Trophoblast cell (in vitro differentiated cells and primary cell): Measurements from ENCODE around the gene GKAP1.
A peak's percentile ranks its signal among the peaks of the same experiment; 100 is the strongest.

Experiments used
- DNase-seq, 2 donors: peaks; one replicate each; pipeline ENCODE4 v3.0.0-alpha.2; 2016
- H2AFZ ChIP-seq: 2 replicates; pipeline ENCODE4 v1.6.1; 2013; ENCODE audit warnings: low read length, moderate library complexity, mild to moderate bottlenecking; ENCODE audit not compliant: insufficient read depth, poor library complexity
- H2AK5ac ChIP-seq: 2 replicates; pipeline ENCODE4 v1.6.1; 2013; ENCODE audit warnings: mild to moderate bottlenecking, low read length
- H2BK120ac ChIP-seq: 2 replicates; pipeline ENCODE4 v1.6.1; 2013; ENCODE audit warnings: low read length, mild to moderate bottlenecking, moderate library complexity; ENCODE audit not compliant: insufficient read depth, poor library complexity
- H2BK12ac ChIP-seq: 2 replicates; pipeline ENCODE4 v1.6.1; 2013; ENCODE audit warnings: mild to moderate bottlenecking, low read length, moderate library complexity
- H2BK5ac ChIP-seq: 2 replicates; pipeline ENCODE4 v1.6.1; 2013; ENCODE audit warnings: low read length, low read depth, moderate library complexity, mild to moderate bottlenecking; ENCODE audit not compliant: poor library complexity
- H3K14ac ChIP-seq: 2 replicates; pipeline ENCODE4 v1.6.1; 2013; ENCODE audit warnings: mild to moderate bottlenecking, low read length
- H3K18ac ChIP-seq: 2 replicates; pipeline ENCODE4 v1.6.1; 2013; ENCODE audit warnings: mild to moderate bottlenecking, low read length
- H3K23ac ChIP-seq: 2 replicates; pipeline ENCODE4 v1.6.1; 2013; ENCODE audit warnings: low read length
- H3K27ac ChIP-seq: 2 replicates; pipeline ENCODE4 v1.5.1; 2013; ENCODE audit warnings: low read depth, mild to moderate bottlenecking, inconsistent platforms, low read length, moderate library complexity
- H3K27me3 ChIP-seq: 2 replicates; pipeline ENCODE4 v1.6.1; 2013; ENCODE audit warnings: inconsistent platforms, mild to moderate bottlenecking, low read length, moderate library complexity; ENCODE audit not compliant: insufficient read depth
- H3K36me3 ChIP-seq, 2 experiments: 1 replicate in 1 of 2; 2 replicates in 1 of 2; pipeline ENCODE4 v1.6.1; 2013; ENCODE audit warnings: low read length in 2 of 2, mild to moderate bottlenecking in 2 of 2, moderate library complexity in 1 of 2; ENCODE audit not compliant: insufficient read depth in 2 of 2, control insufficient read depth in 1 of 2
- H3K4ac ChIP-seq: 2 replicates; pipeline ENCODE4 v1.6.1; 2013; ENCODE audit warnings: low read depth, mild to moderate bottlenecking, low read length, moderate library complexity
- H3K4me1 ChIP-seq, 2 experiments: 1 replicate in 1 of 2; 2 replicates in 1 of 2; pipeline ENCODE4 v1.6.1; 2013; ENCODE audit warnings: low read length in 2 of 2, mild to moderate bottlenecking in 2 of 2, moderate library complexity in 1 of 2; ENCODE audit not compliant: insufficient read depth in 2 of 2, control insufficient read depth in 1 of 2
- H3K4me2 ChIP-seq: 2 replicates; pipeline ENCODE4 v1.6.1; 2013; ENCODE audit warnings: inconsistent platforms, mild to moderate bottlenecking, low read length, moderate library complexity
- H3K4me3 ChIP-seq: 2 replicates; pipeline ENCODE4 v1.5.1; 2013; ENCODE audit warnings: mild to moderate bottlenecking, low read depth, low read length, inconsistent platforms
- H3K79me1 ChIP-seq: one replicate; pipeline ENCODE4 v1.6.1; 2013; ENCODE audit warnings: low read length
- H3K79me2 ChIP-seq: 2 replicates; pipeline ENCODE4 v1.6.1; 2013; ENCODE audit warnings: low read length, mild to moderate bottlenecking; ENCODE audit not compliant: control insufficient read depth, insufficient read depth, poor library complexity
- H3K9ac ChIP-seq: 2 replicates; pipeline ENCODE4 v1.6.1; 2013; ENCODE audit warnings: mild to moderate bottlenecking, low read length
- H3K9me3 ChIP-seq: 2 replicates; pipeline ENCODE4 v1.6.1; 2013; ENCODE audit warnings: low read depth, mild to moderate bottlenecking, control low read depth, inconsistent platforms, low read length; ENCODE audit not compliant: insufficient read depth
- H4K12ac ChIP-seq: 2 replicates; pipeline ENCODE4 v1.6.1; 2013; ENCODE audit warnings: low read depth, mild to moderate bottlenecking, low read length, moderate library complexity
- H4K8ac ChIP-seq: 2 replicates; pipeline ENCODE4 v1.6.1; 2013; ENCODE audit warnings: low read depth, mild to moderate bottlenecking, low read length, moderate library complexity
- H4K91ac ChIP-seq: one replicate; pipeline ENCODE4 v1.6.1; 2013; ENCODE audit warnings: low read depth, mild to moderate bottlenecking, low read length, moderate library complexity
- WGBS: extraction: QIAGEN DNeasy Blood & Tissue Kit; methylation state at CpG from one replicate; pipeline ENCODE4 v1.1.7; 2013; ENCODE audit warnings: missing lambda C conversion rate; ENCODE audit not compliant: insufficient read length, insufficient coverage; ENCODE audit errors: extremely low coverage; 5-methylcytosine and 5-hydroxymethylcytosine counted together

Gene GKAP1

GRCh38 chr9:83708515-83709158 lies 108.9 kb downstream of the GKAP1 start:
- no peaks in the 10 kb centered on the region for H3K27me3 ChIP-seq
- peaks cover 12% of the 10 kb centered on the region for H3K79me2 ChIP-seq
- H3K27ac ChIP-seq: peak overlapping the region; percentile 98
- H3K79me1 ChIP-seq: peaks cover 16% of the 10 kb centered on the region
- H4K91ac ChIP-seq: peak overlapping the region; percentile 48
- no peak overlapping the region for H3K4ac ChIP-seq
- no peak overlapping the region for H2AK5ac ChIP-seq
- H4K8ac ChIP-seq: peak overlapping the region; percentile 99
- peak overlapping the region; percentile 44 for H2BK5ac ChIP-seq
- H2BK12ac ChIP-seq: no peak overlapping the region
- peak; percentile 77 to 87 for DNase-seq
- no peaks in the 10 kb centered on the region for H3K9me3 ChIP-seq
- no peak overlapping the region for H3K23ac ChIP-seq
- no peaks in the 10 kb centered on the region for H3K36me3 ChIP-seq
- H3K4me1 ChIP-seq: no peaks in the 10 kb centered on the region
- H3K9ac ChIP-seq: peak overlapping the region; percentile 92
- no peak overlapping the region for H2BK120ac ChIP-seq
- H2AFZ ChIP-seq: peak overlapping the region; percentile 62
- peak overlapping the region; percentile 10 for H3K14ac ChIP-seq
- no CpG with 5 or more reads among the region's 20 CpGs for WGBS
- H3K4me2 ChIP-seq: peak overlapping the region; percentile 98
- peak overlapping the region; percentile 96 for H3K4me3 ChIP-seq
- H3K18ac ChIP-seq: peak overlapping the region; percentile 12
- peak overlapping the region; percentile 1 for H4K12ac ChIP-seq

GRCh38 chr9:83707768-83708514 lies 109.6 kb downstream of the GKAP1 start, which contains the start of gene UBQLN1:
UBQLN1 (minus strand) TSS chr9:83707958; CDS start chr9:83707679, 279 bp downstream.
- Histone ChIP-seq H3K4me2 (peak within 1 kb of the TSS; percentile 98), H2AK5ac (peak within 1 kb of the TSS; percentile 87), H4K8ac (peak within 1 kb of the TSS; percentile 99), H3K4me1 (no peaks in the 10 kb centered on the region), H4K91ac (peak within 1 kb of the TSS; percentile 98), H3K79me1 (peaks cover 16% of the 10 kb centered on the region), H3K14ac (peak within 1 kb of the TSS; percentile 100), H3K18ac (peak within 1 kb of the TSS; percentile 97), H2BK5ac (peak within 1 kb of the TSS; percentile 96), H3K4me3 (peak within 1 kb of the TSS; percentile 96), H2AFZ (peak within 1 kb of the TSS; percentile 94), H3K9me3 (no peaks in the 10 kb centered on the region), H2BK12ac (no peak within 1 kb of the TSS), H3K27me3 (no peaks in the 10 kb centered on the region), H3K79me2 (peaks cover 12% of the 10 kb centered on the region), H3K23ac (no peak within 1 kb of the TSS), H2BK120ac (peak within 1 kb of the TSS; percentile 91), H3K36me3 (no peaks in the 10 kb centered on the region), H4K12ac (peak within 1 kb of the TSS; percentile 80), H3K9ac (peak within 1 kb of the TSS; percentile 97), H3K27ac (peak within 1 kb of the TSS; percentile 98), H3K4ac (peak within 1 kb of the TSS; percentile 97)
- no CpG with 5 or more reads among the region's 67 CpGs for WGBS
- DNase-seq: peak; percentile 90 to 97

- Histone ChIP-seq H3K9ac (peak overlapping the region; percentile 91), H3K9me3 (no peaks in the 10 kb centered on the region), H3K4me3 (peak overlapping the region; percentile 96), H2AK5ac (peak overlapping the region; percentile 87), H2AFZ (peak overlapping the region; percentile 94), H4K91ac (peak overlapping the region; percentile 98), H4K8ac (peak overlapping the region; percentile 99), H2BK120ac (peak overlapping the region; percentile 91), H3K79me1 (peaks cover 16% of the 10 kb centered on the region), H3K79me2 (peaks cover 12% of the 10 kb centered on the region), H3K27me3 (no peaks in the 10 kb centered on the region), H3K14ac (peak overlapping the region; percentile 100), H3K23ac (no peak overlapping the region), H3K4me2 (peak overlapping the region; percentile 80), H2BK12ac (no peak overlapping the region), H3K36me3 (no peaks in the 10 kb centered on the region), H2BK5ac (peak overlapping the region; percentile 96), H3K27ac (peak overlapping the region; percentile 98), H3K4ac (peak overlapping the region; percentile 97), H3K18ac (peak overlapping the region; percentile 97), H4K12ac (peak overlapping the region; percentile 80), H3K4me1 (no peaks in the 10 kb centered on the region)
- WGBS: no CpG with 5 or more reads among the region's 26 CpGs
- DNase-seq: peak; percentile 78 to 84
These were observed 110.1 kb downstream of the GKAP1 start for GRCh38 chr9:83707518-83707767.

- no peaks in the 10 kb centered on the region for H3K9me3 ChIP-seq
- H3K9ac ChIP-seq: peak overlapping the region; percentile 91
- H4K12ac ChIP-seq: peak overlapping the region; percentile 80
- peak overlapping the region; percentile 80 for H3K4me2 ChIP-seq
- no CpG with 5 or more reads among the region's 42 CpGs for WGBS
- H2BK12ac ChIP-seq: no peak overlapping the region
- peaks cover 16% of the 10 kb centered on the region for H3K79me1 ChIP-seq
- H3K4ac ChIP-seq: peak overlapping the region; percentile 97
- H3K27ac ChIP-seq: peak overlapping the region; percentile 98
- H3K27me3 ChIP-seq: no peaks in the 10 kb centered on the region
- peak overlapping the region; percentile 99 for H4K8ac ChIP-seq
- H2AFZ ChIP-seq: peak overlapping the region; percentile 94
- peak overlapping the region; percentile 91 for H2BK120ac ChIP-seq
- peak overlapping the region; percentile 96 for H2BK5ac ChIP-seq
- peak overlapping the region; percentile 100 for H3K14ac ChIP-seq
- H4K91ac ChIP-seq: peak overlapping the region; percentile 98
- no peak overlapping the region for H3K23ac ChIP-seq
- H2AK5ac ChIP-seq: peak overlapping the region; percentile 87
- no peaks in the 10 kb centered on the region for H3K36me3 ChIP-seq
- no peaks in the 10 kb centered on the region for H3K4me1 ChIP-seq
- H3K4me3 ChIP-seq: peak overlapping the region; percentile 96
- H3K79me2 ChIP-seq: peaks cover 14% of the 10 kb centered on the region
- H3K18ac ChIP-seq: peak overlapping the region; percentile 97
- DNase-seq: peak; percentile 22 to 47
These were observed 110.7 kb downstream of the GKAP1 start for GRCh38 chr9:83706676-83707517.
